ENCODE data around the gene ZCWPW1. TPM values are rescaled to one million over a fixed set of nuclear protein-coding genes. Genes with fewer than 3 reads are reported as not detected.
"Not testable (repeated sequence)": the region's sequence is repeated elsewhere in the genome, so short reads cannot be mapped to it uniquely, and the experiment has no call there.

ZCWPW1 gene
- total RNA-seq, 1 donor from 2014 or later, result 3.4 TPM

GRCh38 chr7:100464791-100465190, 36.3 kb upstream of the ZCWPW1 start:
- DNase-seq (ENCODE audit: low spot score), result no peak
- intact Hi-C loops (cut with DNase I), result loop anchor here (5.0 kb wide), 2 partner anchors 228 to 258 kb away; partner anchors contain the start of genes EPO and GIGYF1

GRCh38 chr7:100464210-100464660, 35.7 kb upstream of the ZCWPW1 start, which contains the start of gene SPACDR:
Gene SPACDR (minus strand): TSS chr7:100464260. CDS start chr7:100464025, 235 bp downstream.
- DNase-seq (ENCODE audit: low spot score), result no peak
- intact Hi-C loops (cut with DNase I), result no loop called here

- DNase-seq (ENCODE audit: low spot score), result no peak
- intact Hi-C loops (cut with DNase I), result no loop called here
These were observed 28.5 kb upstream of the ZCWPW1 start for GRCh38 chr7:100457033-100457432.

GRCh38 chr7:100456562-100456961, 28.1 kb upstream of the ZCWPW1 start:
- intact Hi-C loops (cut with DNase I), result no loop called here
- no peak for DNase-seq (ENCODE audit: low spot score)

- DNase-seq (ENCODE audit: low spot score), result no peak
- intact Hi-C loops (cut with DNase I), result no loop called here
These were observed 26.7 kb upstream of the ZCWPW1 start for GRCh38 chr7:100455206-100455605.

GRCh38 chr7:100453854-100454253, 25.4 kb upstream of the ZCWPW1 start:
- DNase-seq (ENCODE audit: low spot score); intact Hi-C loops (cut with DNase I): not testable (repeated sequence)

GRCh38 chr7:100452513-100452912, 24.0 kb upstream of the ZCWPW1 start:
- intact Hi-C loops (cut with DNase I), result no loop called here
- DNase-seq (ENCODE audit: low spot score), result no peak

GRCh38 chr7:100449190-100449795, 20.8 kb upstream of the ZCWPW1 start:
- intact Hi-C loops (cut with DNase I), result no loop called here
- no peak for DNase-seq (ENCODE audit: low spot score)

GRCh38 chr7:100447363-100447762, 18.9 kb upstream of the ZCWPW1 start:
- intact Hi-C loops (cut with DNase I); DNase-seq (ENCODE audit: low spot score): not testable (repeated sequence)

GRCh38 chr7:100446040-100446439, 17.5 kb upstream of the ZCWPW1 start:
- intact Hi-C loops (cut with DNase I), result no loop called here
- peak; percentile 9 for DNase-seq (ENCODE audit: low spot score)

- intact Hi-C loops (cut with DNase I), result no loop called here
- peak; percentile 77 for DNase-seq (ENCODE audit: low spot score)
These were observed 16.1 kb upstream of the ZCWPW1 start for GRCh38 chr7:100444311-100445278.

GRCh38 chr7:100443096-100443840, 14.8 kb upstream of the ZCWPW1 start:
- peak; percentile 43 for DNase-seq (ENCODE audit: low spot score)

GRCh38 chr7:100441641-100442535, 13.4 kb upstream of the ZCWPW1 start:
- intact Hi-C loops (cut with DNase I), result no loop called here
- no peak for DNase-seq (ENCODE audit: low spot score)

More at GRCh38 chr7:100443096-100443840, 14.8 kb upstream of the ZCWPW1 start:
- intact Hi-C loops (cut with DNase I), result no loop called here

GRCh38 chr7:100439244-100439643, 10.7 kb upstream of the ZCWPW1 start:
- intact Hi-C loops (cut with DNase I); DNase-seq (ENCODE audit: low spot score): not testable (repeated sequence)

GRCh38 chr7:100438731-100439130, 10.2 kb upstream of the ZCWPW1 start:
- intact Hi-C loops (cut with DNase I); DNase-seq (ENCODE audit: low spot score): not testable (repeated sequence)

- DNase-seq (ENCODE audit: low spot score), result no peak
- intact Hi-C loops (cut with DNase I), result no loop called here
These were observed 9.7 kb upstream of the ZCWPW1 start for GRCh38 chr7:100438172-100438571.

GRCh38 chr7:100437150-100438100, 8.9 kb upstream of the ZCWPW1 start:
- DNase-seq (ENCODE audit: low spot score), result no peak
- intact Hi-C loops (cut with DNase I), result no loop called here

Measured in cardiac septum (tissue), 1 donor.